HL-60/S4 (cell line): ENCODE data around the gene CHMP1A.
"Not testable (repeated sequence)": the region's sequence is repeated elsewhere in the genome, so short reads cannot be mapped to it uniquely, and the experiment has no call there.

Source experiments
- in situ Hi-C: fragments of 300-500 bp; cut with MboI; formaldehyde crosslinking; loops from 2 replicates; pipeline ENCODE4 v1.14.3; 2022; ENCODE audit warnings: low sequenced_read_pairs

The CHMP1A gene

DNA sequence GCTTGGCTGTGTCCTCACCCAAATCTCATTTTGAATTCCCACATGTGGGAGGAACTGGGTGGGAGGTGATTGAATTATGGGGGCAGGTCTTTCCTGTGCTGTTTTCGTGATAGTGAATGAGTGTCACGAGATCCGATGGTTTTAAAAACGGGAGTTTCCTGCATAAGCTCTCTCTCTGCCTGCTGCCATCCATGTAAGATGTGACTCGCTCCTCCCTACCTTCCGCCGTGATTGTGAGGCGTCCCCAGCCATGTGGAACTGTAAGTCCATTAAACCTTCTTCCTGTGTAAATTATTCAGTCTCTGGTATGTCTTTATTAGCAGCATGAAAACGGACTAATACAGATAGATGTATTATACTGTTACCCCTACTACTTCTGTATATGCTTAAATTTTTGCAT lies 3.7 kb upstream of the CHMP1A start:
- in situ Hi-C loops: no loop called here

DNA sequence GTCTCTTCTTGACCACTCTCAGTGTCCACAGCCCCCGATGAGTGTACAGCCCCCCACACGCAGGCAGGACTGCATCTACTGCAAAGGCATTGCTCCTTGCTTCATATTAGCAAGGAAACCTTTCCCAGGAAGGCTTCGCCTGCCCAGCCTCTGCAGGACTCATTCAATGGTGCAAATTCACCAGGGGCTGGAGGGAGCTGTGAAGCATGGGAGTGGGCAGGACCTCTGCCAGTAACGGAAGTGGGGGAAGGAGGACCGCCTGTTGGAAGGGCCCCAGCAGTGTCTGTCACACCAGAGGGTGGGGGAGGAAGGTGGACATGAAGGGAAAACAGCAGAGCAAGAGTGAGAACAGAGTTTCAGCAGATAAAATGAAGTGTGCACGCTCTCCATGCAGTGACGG lies 2.6 kb upstream of the CHMP1A start:
- in situ Hi-C loops: no loop called here

DNA sequence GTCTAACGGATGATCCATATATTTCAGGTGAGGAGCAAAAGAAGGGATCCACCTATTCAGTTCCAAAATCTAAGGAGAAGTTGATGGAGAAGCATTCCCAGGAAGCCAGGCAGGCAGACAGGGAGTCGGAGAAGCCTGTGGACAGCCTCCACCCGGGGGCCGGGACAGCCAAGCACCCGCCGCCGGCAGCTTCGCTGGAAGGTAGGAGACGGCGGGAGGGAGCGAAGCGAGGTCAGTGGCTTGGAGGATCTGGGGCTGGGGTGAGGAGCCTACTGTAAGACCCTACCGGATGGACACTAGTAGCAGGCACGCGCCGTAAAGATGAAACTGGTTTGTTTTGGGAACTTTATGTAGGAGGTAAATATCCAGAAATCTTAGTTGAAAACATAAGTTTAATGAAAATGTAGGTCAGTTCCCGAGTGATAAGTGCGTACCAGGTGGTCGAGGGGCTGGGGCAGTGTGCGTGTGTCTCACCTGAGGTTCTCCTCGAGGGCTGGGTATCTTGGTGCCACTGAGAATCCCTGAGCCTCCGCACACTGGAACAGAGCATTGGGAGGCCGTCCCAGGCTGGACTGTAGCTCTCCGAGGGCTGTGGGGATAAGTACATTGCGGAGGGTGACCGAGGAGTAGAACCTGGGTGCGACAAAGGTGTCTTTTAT lies 842 bp upstream of the CHMP1A start:
- in situ Hi-C loops: no loop called here

DNA sequence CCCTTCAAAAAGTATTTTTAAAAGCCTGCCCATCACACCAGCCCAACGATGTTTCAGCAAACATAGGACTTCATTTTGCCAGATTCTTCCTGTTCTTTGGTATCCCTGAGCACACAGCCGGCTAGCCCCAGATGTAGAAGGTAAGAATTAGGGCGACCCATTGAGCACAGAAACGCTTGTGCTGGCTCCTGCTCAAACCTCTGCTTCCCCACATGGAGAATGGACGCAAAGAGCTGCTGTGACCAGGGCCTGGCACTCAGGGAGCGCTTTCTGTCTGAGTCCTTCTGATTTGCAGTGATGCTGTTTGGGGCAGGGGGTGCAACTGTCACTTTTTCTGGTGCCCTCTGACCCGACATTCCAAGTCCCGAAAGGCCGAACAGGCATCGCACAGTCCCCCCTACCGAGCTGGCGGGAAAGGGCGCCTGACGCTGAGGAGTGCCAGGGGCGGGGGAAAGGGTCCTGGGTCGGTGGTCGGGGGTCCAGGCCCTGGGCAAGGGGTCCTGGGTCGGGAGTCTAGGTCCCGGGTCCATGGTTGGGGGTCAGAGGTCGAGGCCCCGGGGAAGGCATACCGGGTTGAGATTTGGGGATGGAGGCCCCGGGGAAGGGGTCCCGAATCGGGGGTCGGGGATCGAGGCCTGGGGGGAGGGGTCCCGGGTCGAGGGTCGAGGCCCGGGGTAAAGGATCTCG lies 930 bp downstream of the CHMP1A start:
- in situ Hi-C loops: no loop called here

DNA sequence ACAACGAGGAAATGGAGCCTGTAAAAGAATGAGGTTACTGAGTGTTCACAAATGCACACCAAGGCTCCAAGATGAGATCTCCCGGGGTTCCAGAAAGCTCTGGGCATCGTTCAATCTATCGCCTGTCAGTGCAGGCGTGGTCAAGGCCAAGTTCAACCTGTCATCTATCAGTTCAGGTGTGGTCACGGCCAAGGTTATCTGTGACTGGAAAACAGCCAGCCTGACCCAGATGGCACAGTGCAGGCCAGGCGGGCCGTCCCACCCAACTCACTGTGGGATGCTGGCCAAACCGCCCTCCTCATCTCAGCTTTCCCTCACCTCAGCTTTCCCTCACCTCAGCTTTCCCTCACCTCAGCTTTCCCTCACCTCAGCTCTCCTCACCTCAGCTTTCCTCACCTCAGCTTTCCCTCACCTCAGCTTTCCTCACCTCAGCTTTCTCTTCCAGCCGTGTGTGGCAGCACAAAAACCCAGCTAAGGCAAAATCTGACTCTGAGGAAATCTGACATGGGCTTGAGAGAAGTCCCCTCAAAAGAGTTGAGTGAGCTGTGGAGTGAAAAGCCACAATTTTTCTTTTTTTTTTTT lies 2.4 kb downstream of the CHMP1A start:
- in situ Hi-C loops: no loop called here

DNA sequence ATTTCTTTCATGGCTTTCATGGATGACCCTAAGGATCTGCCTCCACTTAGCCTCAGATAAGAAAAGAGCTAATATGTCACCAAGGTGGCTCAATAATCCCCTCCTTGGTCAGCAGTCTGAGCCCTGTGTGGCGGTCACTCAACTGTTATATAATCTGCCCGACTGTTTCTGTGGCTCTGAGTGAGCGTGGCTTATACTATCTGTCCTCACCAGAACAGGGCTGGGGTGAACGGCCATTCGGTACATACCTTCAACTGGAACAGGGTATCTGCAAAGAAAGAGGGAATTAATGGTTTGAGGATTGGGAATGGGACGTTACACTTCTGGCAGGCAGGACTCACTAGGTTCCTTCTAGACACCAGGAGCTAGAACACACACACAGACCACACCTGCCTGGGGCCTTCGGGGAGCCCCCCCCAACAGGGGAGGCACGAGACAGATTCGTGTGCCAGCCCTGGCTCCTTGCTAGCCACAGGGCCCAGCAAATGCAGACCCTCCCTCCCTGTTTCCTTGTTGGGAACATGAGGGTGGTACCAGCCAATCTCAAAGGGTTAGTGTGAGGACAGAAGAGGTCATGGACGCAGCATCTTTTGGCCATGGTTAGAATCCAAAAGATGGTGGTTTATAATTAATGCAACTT lies 3.7 kb downstream of the CHMP1A start:
- in situ Hi-C loops: no loop called here

DNA sequence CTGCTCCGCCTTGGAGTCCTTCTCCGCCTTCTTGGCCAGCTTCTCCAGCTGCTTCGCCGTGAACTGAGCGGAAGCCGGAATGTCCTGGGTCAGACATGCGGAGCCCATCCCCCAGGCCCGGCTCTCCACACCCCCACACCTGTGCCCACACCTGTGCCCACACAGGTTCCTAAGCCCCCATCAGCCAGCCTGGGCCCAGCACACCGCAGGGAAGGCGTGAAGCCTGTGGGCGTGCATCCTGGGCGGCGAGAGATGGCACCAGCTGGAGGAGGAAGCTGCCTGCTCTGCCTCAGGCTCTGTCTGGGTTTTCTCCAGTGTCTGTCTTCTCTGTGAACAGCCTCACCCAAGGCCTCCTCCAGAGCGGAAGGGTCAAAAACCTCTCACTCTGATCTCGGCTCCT lies 5.9 kb downstream of the CHMP1A start:
- in situ Hi-C loops: no loop called here

DNA sequence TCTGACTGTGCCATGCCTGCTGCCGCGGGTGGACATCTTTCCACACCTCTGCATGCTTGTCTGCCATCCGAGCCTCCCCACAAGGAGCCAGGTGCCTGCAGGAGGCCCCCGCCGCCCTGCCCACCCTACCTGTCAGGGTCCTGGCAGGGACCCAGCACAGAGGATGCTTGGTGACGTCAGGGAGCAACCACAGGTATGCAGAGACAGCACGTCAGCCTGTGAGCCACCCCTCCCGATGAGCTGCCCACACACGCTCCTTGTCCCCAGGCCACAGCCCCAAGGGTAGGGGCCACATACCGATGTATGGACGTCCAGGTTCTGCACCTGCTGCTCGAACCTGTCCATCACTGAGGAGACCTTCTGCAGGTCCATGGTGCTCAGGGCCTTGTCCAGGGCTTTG lies 10.6 kb downstream of the CHMP1A start:
- in situ Hi-C loops: no loop called here

DNA sequence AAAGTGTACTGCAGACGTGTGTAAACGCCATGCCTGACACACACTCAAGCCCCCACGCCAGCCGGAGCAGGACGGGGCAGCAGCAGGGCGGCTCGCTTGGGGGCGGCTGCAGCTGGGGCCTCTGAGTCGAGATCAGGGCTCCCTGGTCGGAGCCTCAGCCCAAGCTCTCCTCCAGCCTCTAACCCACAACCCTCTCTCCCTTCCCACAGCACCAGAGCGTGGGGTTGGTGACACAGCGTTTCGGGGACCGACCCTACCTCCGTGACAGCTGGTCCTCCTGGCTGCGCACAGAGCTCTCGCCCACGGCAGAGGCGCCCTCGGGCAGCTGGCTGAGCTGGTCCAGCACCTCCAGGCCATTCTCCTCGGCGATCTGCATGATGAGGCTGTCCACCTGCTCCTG lies 11.2 kb downstream of the CHMP1A start:
- in situ Hi-C loops: no loop called here

DNA sequence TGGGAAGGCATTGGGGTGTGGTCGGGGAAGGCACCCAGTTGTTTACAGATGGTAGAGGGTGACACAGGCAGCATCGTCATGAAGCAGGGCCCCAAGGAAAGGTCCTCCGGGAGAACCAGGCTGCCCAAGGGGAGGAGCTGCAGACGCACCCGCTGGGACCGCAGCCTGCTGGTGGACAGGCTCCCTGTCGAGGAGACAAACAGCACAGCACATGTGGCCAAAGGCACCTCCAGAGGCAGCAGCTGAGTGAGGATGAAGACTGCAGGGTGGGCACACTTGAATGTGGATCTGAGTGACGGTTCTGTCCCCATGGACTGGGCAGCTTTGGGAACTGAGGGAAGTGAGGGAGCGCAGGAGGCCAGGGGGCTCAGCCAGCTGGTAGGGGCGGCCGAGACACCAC lies 12.4 kb downstream of the CHMP1A start:
- in situ Hi-C loops: no loop called here

DNA sequence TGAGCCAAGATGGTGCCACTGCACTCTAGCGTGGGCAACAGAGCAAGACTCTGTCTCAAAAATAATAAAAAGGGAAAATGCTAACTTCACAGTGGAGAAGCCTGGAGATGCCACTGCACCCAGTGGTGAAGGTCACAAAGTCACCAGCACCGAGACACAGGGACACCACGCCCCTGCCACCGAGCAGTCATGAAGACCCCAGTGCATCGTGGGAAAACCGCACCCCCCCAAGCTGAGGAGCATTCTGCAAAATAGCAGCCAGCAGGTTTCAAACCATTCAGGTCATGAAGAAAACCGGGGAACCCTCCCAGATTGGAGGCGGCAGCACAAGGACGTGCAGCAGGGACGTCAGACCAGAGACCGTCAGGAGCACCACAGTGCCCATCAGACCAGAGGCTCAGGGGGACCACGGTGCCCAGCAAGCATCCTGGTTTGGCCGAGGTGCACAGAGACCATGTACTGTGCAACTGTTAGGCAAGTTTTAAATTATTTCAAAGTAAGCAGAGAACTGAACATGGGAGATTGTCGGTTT lies 13.7 kb downstream of the CHMP1A start:
- in situ Hi-C loops: no loop called here

DNA sequence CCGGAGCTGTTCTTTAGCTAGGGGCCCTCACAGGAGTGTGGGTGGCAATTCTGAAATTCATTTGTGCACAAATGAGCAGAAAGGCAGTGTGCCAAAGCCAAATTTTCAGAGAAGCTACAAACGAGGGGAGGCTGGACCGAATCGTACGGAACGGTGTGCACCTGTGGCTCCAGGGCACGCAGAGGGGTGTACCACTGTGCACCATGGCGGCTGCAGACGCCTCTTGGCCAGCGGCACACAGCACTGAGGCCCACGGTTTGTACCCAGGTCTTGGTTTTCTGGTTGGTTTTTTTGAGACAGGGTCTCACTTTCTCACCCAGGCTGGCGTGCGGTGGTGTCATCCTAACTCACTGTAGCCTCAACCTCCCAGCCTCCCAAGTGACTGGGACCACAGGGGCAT lies 14.9 kb downstream of the CHMP1A start:
- in situ Hi-C loops: no loop called here

DNA sequence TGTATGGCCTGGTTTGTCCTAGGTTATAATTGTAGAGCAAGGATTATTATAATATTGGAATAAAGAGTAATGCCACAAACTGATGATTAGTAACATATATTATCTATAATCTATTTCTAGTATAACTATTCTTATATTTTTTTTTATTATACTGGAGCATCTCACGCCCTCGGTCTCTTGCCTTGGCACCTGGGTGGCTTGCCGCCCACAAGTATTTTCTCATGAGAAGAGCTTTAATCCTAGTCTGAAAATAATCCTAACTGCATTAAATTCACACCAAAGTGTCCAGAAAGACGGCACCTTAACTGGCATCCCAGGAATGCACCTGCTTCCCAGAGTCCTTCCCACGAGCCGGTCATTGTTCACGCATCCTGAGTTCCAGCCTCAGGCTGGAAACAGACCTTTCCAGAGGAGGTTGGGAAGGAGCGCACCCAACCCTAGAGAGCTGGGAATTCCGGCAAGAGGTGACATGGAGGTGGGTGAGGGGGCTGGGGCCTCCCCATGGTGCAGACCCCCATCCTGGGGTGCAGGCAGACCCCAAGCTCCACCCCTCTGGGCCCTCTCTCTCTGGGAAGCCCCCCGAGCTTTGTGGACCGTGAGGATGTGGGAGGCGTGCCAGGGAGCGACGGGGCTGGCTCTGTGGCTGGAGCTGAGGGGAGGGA lies 15.9 kb downstream of the CHMP1A start:
- in situ Hi-C loops: no loop called here

DNA sequence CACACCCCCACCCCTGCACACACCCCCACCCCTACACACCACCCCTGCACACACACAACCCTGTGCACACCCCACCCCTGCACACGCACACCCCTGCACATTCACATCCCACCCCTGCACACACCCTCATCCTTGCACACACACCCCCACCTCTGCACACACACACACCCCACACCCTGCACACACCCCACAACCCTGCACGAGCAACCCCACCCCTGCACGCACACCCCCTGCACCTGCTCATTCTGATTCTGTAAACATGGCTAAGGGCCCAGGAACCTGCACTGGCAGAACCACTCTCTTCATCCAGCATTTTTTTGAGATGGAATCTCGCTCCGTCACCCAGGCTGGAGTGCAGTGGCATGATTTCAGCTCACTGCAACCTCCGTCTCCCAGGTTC lies 18.1 kb downstream of the CHMP1A start:
- in situ Hi-C loops: no loop called here

DNA sequence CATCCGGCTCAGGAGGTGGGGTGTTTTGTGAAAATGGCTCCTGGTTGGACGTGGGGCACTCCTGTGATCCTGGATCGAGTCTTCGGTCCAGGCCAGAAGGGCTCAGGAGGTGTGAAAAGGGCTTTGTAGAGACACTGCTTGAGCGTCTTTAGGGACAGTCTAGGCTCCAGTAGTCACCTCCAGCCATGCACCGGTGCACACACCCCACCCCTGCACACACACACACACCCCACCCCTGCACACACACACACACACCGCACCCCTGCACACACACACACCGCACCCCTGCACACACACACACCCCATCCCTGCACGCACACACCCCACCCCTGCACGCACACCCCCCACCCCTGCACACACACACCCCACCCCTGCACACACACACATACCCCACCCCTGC lies 19.1 kb downstream of the CHMP1A start:
- in situ Hi-C loops: no loop called here

DNA sequence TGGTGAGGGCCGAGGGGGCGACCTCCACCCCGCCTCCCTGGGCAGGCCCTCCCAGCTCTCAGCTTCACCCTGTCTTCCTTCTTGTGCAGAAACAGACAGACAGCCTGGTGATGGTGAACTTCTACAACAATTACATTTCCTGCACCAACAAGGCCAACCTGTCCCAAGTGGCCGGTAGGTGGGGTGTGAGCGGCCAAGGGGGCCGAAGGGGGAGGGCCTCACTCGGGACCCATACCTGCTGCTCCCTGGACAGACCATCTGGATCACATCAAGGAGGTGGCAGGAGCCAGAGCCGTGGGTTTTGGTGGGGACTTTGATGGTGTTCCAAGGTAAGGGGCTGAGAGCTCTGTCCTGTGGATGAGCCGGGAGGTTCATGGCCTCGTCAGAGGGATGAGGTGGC lies 20.1 kb downstream of the CHMP1A start:
- in situ Hi-C loops: no loop called here

DNA sequence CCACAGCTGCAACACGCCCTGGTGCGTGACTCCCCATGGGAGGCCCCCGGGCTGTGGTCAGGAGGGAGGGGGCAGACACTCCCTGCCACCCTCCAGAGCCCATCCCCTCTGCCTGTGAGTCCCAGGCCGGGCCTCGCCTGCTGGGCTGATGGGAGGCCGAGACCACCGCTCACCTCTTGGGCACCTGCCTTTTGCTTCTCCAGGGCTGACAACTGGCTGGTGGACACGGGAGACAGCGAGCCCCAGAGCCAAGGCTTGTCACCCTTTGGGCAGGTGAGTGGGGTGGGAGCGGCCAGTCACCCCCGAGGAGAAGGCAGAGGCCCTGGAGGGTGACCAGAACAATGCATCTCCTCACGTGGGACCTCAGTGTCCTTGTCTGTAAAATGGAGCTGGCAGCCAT lies 20.8 kb downstream of the CHMP1A start:
- in situ Hi-C loops: no loop called here

DNA sequence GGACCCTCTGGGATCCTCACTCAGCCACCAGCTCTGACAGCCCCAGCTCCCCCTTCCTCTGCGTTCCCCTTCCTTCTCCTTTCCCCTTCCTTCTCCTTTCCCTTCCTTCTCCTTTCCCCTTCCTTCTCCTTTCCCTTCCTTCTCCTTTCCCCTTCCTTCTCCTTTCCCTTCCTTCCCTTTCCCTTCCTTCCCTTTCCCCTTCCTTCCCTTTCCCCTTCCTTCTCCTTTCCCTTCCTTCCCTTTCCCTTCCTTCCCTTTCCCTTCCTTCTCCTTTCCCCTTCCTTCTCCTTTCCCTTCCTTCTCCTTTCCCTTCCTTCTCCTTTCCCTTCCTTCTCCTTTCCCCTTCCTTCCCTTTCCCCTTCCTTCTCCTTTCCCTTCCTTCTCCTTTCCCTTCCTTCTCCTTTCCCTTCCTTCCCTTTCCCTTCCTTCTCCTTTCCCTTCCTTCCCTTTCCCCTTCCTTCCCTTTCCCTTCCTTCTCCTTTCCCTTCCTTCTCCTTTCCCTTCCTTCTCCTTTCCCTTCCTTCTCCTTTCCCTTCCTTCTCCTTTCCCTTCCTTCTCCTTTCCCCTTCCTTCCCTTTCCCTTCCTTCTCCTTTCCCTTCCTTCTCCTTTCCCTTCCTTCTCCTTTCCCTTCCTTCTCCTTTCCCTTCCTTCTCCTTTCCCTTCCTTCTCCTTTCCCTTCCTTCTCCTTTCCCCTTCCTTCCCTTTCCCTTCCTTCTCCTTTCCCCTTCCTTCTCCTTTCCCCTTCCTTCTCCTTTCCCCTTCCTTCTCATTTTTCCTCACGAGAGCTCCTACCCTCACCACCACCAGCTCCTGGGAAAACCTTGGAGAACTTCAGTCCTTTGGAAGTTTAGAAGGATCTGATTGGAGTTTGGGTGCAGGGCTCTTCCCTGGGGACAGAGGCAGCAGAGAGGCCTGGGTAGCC lies 22.8 kb downstream of the CHMP1A start:
- in situ Hi-C loops: not testable (repeated sequence)

DNA sequence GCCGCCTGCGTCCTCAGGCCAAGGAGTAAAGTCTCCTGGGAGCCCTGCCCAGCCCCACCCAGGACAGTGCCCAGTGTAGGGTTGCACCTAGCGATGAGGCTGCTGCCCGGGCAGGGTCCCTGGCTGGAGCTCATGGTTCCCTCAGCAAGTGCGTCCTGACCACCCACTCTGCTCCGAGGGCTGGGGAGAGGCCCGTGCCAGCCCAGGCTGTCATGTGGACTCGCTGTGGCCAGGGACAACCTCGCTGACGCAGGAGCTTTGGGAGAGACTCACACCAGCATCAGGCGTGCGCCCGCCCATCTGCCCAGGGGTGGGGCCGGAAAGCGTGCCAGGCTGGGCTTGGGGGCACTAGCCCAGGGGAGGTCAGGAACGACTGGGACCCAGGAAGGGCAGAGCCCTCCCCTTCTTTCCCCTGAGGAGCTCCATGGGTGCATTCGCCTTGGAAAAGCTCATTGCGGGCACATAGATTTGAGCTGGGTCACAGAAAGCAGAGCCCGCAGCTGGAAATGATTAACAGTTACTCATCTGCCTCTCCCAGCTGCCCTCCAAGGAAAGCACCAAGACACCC lies 24.4 kb downstream of the CHMP1A start:
- in situ Hi-C loops: no loop called here
